K562 (cell line): Measurements from ENCODE around the gene REEP3. TPM values are rescaled to one million over a fixed set of nuclear protein-coding genes. Genes with fewer than 3 reads are reported as not detected.
A peak's percentile ranks its signal among the peaks of the same experiment; 100 is the strongest.

Source experiments
- ARID3A ChIP-seq: IDR thresholded peaks from 2 replicates; pipeline ENCODE4 v1.6.1; 2012; ENCODE audit warnings: low read depth, low read length, improper control_type of control experiment, borderline replicate concordance
- CEBPG ChIP-seq, 3 experiments: fragments of 200-800 bp in 1 of 3; sonication (Bioruptor generic) in 1 of 3; sonication (generic) in 1 of 3; formaldehyde crosslinking in 1 of 3; IDR thresholded peaks in 2 of 3; conservative IDR thresholded peaks in 1 of 3; 2 replicates each; pipeline versions ENCODE4 v1.6.1 to v1.8.0; 2016 to 2022; ENCODE audit warnings: missing compliant biosample characterization in 2 of 3, missing genetic modification characterization in 2 of 3, mild to moderate bottlenecking in 1 of 3, missing genetic modification reagents in 1 of 3
- CHAMP1 ChIP-seq: fragments of 450-650 bp; IDR thresholded peaks from 2 replicates; pipeline ENCODE4 v1.6.1; 2016; ENCODE audit warnings: mild to moderate bottlenecking
- CREB3 ChIP-seq: fragments of 450-650 bp; conservative IDR thresholded peaks from 2 replicates; pipeline ENCODE4 v1.6.1; 2016; ENCODE audit warnings: missing genetic modification characterization, low read depth, mild to moderate bottlenecking, missing compliant biosample characterization, moderate library complexity
- DEAF1 ChIP-seq: fragments of 450-650 bp; formaldehyde crosslinking; IDR thresholded peaks from 2 replicates; pipeline ENCODE4 v1.4.0; 2020; ENCODE audit warnings: mild to moderate bottlenecking, moderate library complexity
- DPF2 ChIP-seq: fragments of 450-650 bp; IDR thresholded peaks from 2 replicates; pipeline ENCODE4 v1.6.1; 2016
- ELF1 ChIP-seq: fragments of 200-800 bp; sonication (Bioruptor generic); IDR thresholded peaks from 2 replicates; pipeline ENCODE4 v1.6.1; 2016; ENCODE audit warnings: missing genetic modification characterization, missing compliant biosample characterization
- MAFG ChIP-seq: fragments of 450-650 bp; conservative IDR thresholded peaks from 2 replicates; pipeline ENCODE4 v1.6.1; 2016; ENCODE audit warnings: missing genetic modification characterization, missing compliant biosample characterization
- NELFE ChIP-seq: IDR thresholded peaks from 2 replicates; pipeline ENCODE4 v1.6.1; 2011; ENCODE audit warnings: mild to moderate bottlenecking; ENCODE audit not compliant: insufficient read depth, insufficient read length
- NR2C2 ChIP-seq, 2 experiments: fragments of 200-800 bp in 1 of 2; sonication (Bioruptor generic) in 1 of 2; sonication (generic) in 1 of 2; formaldehyde crosslinking in 1 of 2; IDR thresholded peaks; 2 replicates each; pipeline versions ENCODE4 v1.6.1 to v1.8.0; 2016 to 2022; ENCODE audit warnings: mild to moderate bottlenecking in 1 of 2, missing compliant biosample characterization in 1 of 2, missing genetic modification characterization in 1 of 2, missing genetic modification reagents in 1 of 2
- SIN3B ChIP-seq: fragments of 450-650 bp; IDR thresholded peaks from 2 replicates; pipeline ENCODE4 v1.6.1; 2017; ENCODE audit warnings: low read depth, mild to moderate bottlenecking, moderate library complexity
- USF2 ChIP-seq: sonication (generic); formaldehyde crosslinking; IDR thresholded peaks from 2 replicates; pipeline ENCODE4 v1.5.0; 2020; ENCODE audit warnings: missing genetic modification reagents
- ZC3H8 ChIP-seq: fragments of 450-650 bp; IDR thresholded peaks from 2 replicates; pipeline ENCODE4 v1.6.1; 2017
- ZNF311 ChIP-seq: fragments of 250-450 bp; sonication (Bioruptor Pico); IDR thresholded peaks from 2 replicates; pipeline ENCODE4 v1.4.0; 2020; ENCODE audit warnings: mild to moderate bottlenecking, moderate library complexity
- ZNF431 ChIP-seq: sonication (generic); formaldehyde crosslinking; IDR thresholded peaks from 2 replicates; pipeline ENCODE4 v1.8.0; 2022; ENCODE audit warnings: mild to moderate bottlenecking, missing genetic modification reagents
- ZNF561 ChIP-seq: fragments of 450-650 bp; formaldehyde crosslinking; conservative IDR thresholded peaks from 2 replicates; pipeline ENCODE4 v1.4.0; 2020; ENCODE audit warnings: mild to moderate bottlenecking, moderate library complexity
- ZNF584 ChIP-seq: fragments of 200-800 bp; sonication (Bioruptor generic); IDR thresholded peaks from 2 replicates; pipeline ENCODE4 v1.6.1; 2016; ENCODE audit warnings: low read depth, mild to moderate bottlenecking, missing genetic modification characterization, missing compliant biosample characterization
- ZNF780A ChIP-seq: fragments of 250-450 bp; sonication (Bioruptor Pico); IDR thresholded peaks from 2 replicates; pipeline ENCODE4 v1.5.0; 2021; ENCODE audit warnings: mild to moderate bottlenecking
- ZNF79 ChIP-seq: fragments of 250-450 bp; sonication (Bioruptor Pico); IDR thresholded peaks from 2 replicates; pipeline ENCODE4 v1.4.0; 2020; ENCODE audit warnings: low read depth, mild to moderate bottlenecking, moderate library complexity
- polyA plus RNA-seq, 8 experiments: library from polyadenylated mRNA; depleted of rRNA in 4 of 8; stranded (reverse) in 5 of 8; unstranded in 3 of 8; fragments of >200 nt; fragmentation: Nextera tagmentation in 2 of 8; fragmentation: Illumina TruSeq in 1 of 8; extraction: Ambion mirVana in 2 of 8; extraction: Trizol in 1 of 8; gene quantifications; 2 replicates each; pipeline versions ENCODE4 v1.2.1 to v1.2.3, GENCODE V29; 2011 to 2014; ENCODE audit warnings: inconsistent platforms in 1 of 8, missing spikeins in 1 of 8
- total RNA-seq, 7 experiments: library from RNA; depleted of rRNA in 6 of 7; stranded (reverse); fragments of >200 nt in 6 of 7; fragmentation: Illumina TruSeq in 2 of 7; extraction: Trizol in 2 of 7; gene quantifications; 2 replicates each; pipeline versions ENCODE4 v1.2.1 to v1.2.3, GENCODE V29; 2011 to 2021; ENCODE audit warnings: low replicate concordance in 1 of 7

Gene REEP3
- total and polyA plus RNA-seq, 9 of the 15 experiments (the other 6 are each of a cell fraction or from before 2014, with no cell fraction given) = 3.4 to 13.4 (median 9.2) TPM

- TF ChIP-seq CHAMP1 (peak; percentile 49; the same call in 1 of the 2 replicates), ZNF780A (no peak), USF2 (CRISPR knock-in tag) (no peak; the same call in 1 of the 2 replicates), DPF2 (peak; percentile 68), ARID3A (0 out of 2 replicates have a peak, but pooled peaks have one; percentile 20), MAFG (tag) (0 out of 2 replicates have a peak, but pooled peaks have one; percentile 6), ZC3H8 (no peak), ELF1 (no peak), CEBPG (CRISPR knock-in tag; IDR thresholded peaks at IDR 0.05) (no peak), CEBPG (tag; conservative IDR thresholded peaks at IDR 0.05 in 1 of 2, IDR thresholded peaks at IDR 0.05 in 1 of 2) (no peak), DEAF1 (CRISPR knock-in tag) (peak; percentile 88), CREB3 (tag) (no peak), ZNF584 (CRISPR knock-in tag) (no peak), ZNF79 (CRISPR knock-in tag) (no peak), ZNF561 (CRISPR knock-in tag) (no peak), NELFE (no peak), NR2C2 (CRISPR knock-in tag; IDR thresholded peaks at IDR 0.05) (no peak), NR2C2 (tag; IDR thresholded peaks at IDR 0.05) (no peak), SIN3B (no peak), ZNF431 (CRISPR knock-in tag) (no peak), ZNF311 (no peak)
Measured at GRCh38 chr10:63629363-63630084, 108.3 kb downstream of the REEP3 start (continued).
